Suprapubic skin (tissue), 4 donors: ENCODE results near the gene CHSY1.

Experiments used
- EP300 ChIP-seq: sonication (generic); formaldehyde crosslinking; IDR thresholded peaks from one replicate; pipeline ENCODE4 v1.6.1; 2017; ENCODE audit warnings: antibody characterized with exemption
- POLR2A ChIP-seq, 2 donors: fragments of 450-650 bp; IDR thresholded peaks; one replicate each; pipeline ENCODE4 v1.6.1; 2017; ENCODE audit warnings: antibody characterized with exemption in 2 of 2, mild to moderate bottlenecking in 2 of 2, moderate library complexity in 2 of 2
- POLR2AphosphoS5 ChIP-seq, 3 donors: sonication (generic); formaldehyde crosslinking; IDR thresholded peaks; one replicate each; pipeline ENCODE4 v1.6.1; 2017; ENCODE audit warnings: antibody characterized with exemption in 3 of 3
- TF ChIP-seq, protein P1 (sequence below), 2 donors: fragments of 200-600 bp in 1 of 2; fragments of 450-650 bp in 1 of 2; sonication (generic) in 1 of 2; IDR thresholded peaks; one replicate each; pipeline ENCODE4 v1.5.1; 2016 to 2019; ENCODE audit warnings: antibody characterized with exemption in 2 of 2, mild to moderate bottlenecking in 1 of 2, moderate library complexity in 1 of 2

DNA sequence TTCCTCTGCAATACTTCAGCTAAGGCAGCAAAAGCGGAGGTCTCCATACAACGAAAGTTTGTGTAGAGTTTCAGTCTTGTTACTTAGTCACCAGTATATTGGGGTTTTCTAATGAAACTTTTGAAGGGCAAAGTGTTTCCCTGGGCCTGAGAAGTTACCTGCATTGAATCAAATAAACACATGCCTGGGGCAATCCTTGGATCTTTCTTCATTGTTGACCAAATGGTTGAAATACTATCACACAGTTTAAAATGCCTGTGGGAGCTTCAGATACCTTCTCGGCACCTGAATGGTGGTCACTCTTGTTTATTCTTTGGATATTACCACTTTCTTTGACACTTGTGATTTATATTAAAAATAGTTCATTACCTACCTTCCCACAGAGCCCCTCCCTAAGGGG is 988 bp upstream of the CHSY1 start:
- no peak for TF ChIP-seq POLR2AphosphoS5 (IDR thresholded peaks at IDR 0.05)
- TF ChIP-seq, protein P1, sequence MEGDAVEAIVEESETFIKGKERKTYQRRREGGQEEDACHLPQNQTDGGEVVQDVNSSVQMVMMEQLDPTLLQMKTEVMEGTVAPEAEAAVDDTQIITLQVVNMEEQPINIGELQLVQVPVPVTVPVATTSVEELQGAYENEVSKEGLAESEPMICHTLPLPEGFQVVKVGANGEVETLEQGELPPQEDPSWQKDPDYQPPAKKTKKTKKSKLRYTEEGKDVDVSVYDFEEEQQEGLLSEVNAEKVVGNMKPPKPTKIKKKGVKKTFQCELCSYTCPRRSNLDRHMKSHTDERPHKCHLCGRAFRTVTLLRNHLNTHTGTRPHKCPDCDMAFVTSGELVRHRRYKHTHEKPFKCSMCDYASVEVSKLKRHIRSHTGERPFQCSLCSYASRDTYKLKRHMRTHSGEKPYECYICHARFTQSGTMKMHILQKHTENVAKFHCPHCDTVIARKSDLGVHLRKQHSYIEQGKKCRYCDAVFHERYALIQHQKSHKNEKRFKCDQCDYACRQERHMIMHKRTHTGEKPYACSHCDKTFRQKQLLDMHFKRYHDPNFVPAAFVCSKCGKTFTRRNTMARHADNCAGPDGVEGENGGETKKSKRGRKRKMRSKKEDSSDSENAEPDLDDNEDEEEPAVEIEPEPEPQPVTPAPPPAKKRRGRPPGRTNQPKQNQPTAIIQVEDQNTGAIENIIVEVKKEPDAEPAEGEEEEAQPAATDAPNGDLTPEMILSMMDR (IDR thresholded peaks at IDR 0.05) = no peak
- TF ChIP-seq POLR2A (IDR thresholded peaks at IDR 0.05) = no peak
- TF ChIP-seq EP300 = no peak
